H1 (cell line): ENCODE data around the gene VN1R5.

ENCODE experiments used
- CEBPB ChIP-seq: IDR thresholded peaks from 2 replicates; pipeline ENCODE4 v1.6.1; 2012; ENCODE audit warnings: low read depth, low read length
- EGR1 ChIP-seq: IDR thresholded peaks from 2 replicates; pipeline ENCODE4 v1.6.1; 2011; ENCODE audit warnings: low read depth, low read length, borderline replicate concordance
- EZH2 ChIP-seq: fragments of 200-600 bp; sonication (generic); IDR thresholded peaks from 2 replicates; pipeline ENCODE4 v1.7.1; 2012; ENCODE audit warnings: low read depth, mild to moderate bottlenecking, moderate library complexity, low read length, inconsistent platforms; ENCODE audit not compliant: severe bottlenecking
- FOSL1 ChIP-seq: IDR thresholded peaks from 2 replicates; pipeline ENCODE4 v1.6.1; 2011; ENCODE audit warnings: mild to moderate bottlenecking, low read depth, low read length, moderate library complexity; ENCODE audit not compliant: insufficient read depth
- HDAC6 ChIP-seq: IDR thresholded peaks from one replicate; pipeline ENCODE4 v1.7.1; 2012; ENCODE audit warnings: low read depth, mild to moderate bottlenecking, inconsistent platforms, low read length, moderate library complexity
- POLR2A ChIP-seq, 2 experiments: IDR thresholded peaks; 1 replicate in 1 of 2; 2 replicates in 1 of 2; pipeline ENCODE4 v1.6.1; 2011; ENCODE audit warnings: low read depth in 2 of 2, low read length in 2 of 2, mild to moderate bottlenecking in 2 of 2; ENCODE audit errors: control extremely low read depth in 1 of 2
- POLR2AphosphoS5 ChIP-seq: IDR thresholded peaks from 2 replicates; pipeline ENCODE4 v1.6.1; 2011; ENCODE audit warnings: low read depth, low read length
- SP1 ChIP-seq: IDR thresholded peaks from 2 replicates; pipeline ENCODE4 v1.6.1; 2011; ENCODE audit warnings: low read depth, low read length
- TCF12 ChIP-seq: IDR thresholded peaks from 2 replicates; pipeline ENCODE4 v1.6.1; 2011; ENCODE audit warnings: low read depth, mild to moderate bottlenecking, low read length
- ZNF274 ChIP-seq: IDR thresholded peaks from 2 replicates; pipeline ENCODE4 v1.7.0; 2012; ENCODE audit warnings: low read length, borderline replicate concordance; ENCODE audit errors: extremely low read depth
- TF ChIP-seq, protein P1 (sequence below), 3 experiments: IDR thresholded peaks; 1 replicate in 2 of 3; 2 replicates in 1 of 3; pipeline versions ENCODE4 v1.5.1 to v1.6.1; 2011; ENCODE audit warnings: low read length in 3 of 3, mild to moderate bottlenecking in 3 of 3, inconsistent platforms in 2 of 3, low read depth in 1 of 3, moderate library complexity in 1 of 3; ENCODE audit not compliant: insufficient read depth in 1 of 3; ENCODE audit errors: control extremely low read depth in 1 of 3
- TF ChIP-seq, protein P2 (sequence below): IDR thresholded peaks from 2 replicates; pipeline ENCODE4 v1.6.1; 2012; ENCODE audit warnings: inconsistent platforms

DNA sequence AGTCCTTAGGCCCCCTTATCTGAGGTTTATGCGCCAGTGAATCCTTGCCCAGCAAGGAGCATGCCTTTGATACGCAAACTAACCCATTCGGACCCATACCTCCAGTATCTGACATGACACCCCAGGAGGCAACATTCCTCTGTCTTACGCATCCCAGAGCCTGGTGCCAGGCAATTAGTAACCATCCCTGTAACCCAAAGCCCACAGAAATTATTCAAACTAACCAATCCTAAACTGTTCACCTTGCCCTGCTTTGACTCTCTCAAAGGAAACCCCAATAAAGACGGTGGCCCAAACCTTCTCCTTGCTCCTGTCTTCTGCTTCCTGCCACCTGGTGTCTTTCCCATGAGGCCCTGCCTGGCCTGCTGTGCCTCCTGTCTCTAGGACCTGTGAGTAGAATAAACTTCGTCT, 39.4 kb downstream of the VN1R5 start:
- no peak for TF ChIP-seq ZNF274
- TF ChIP-seq, protein P1, sequence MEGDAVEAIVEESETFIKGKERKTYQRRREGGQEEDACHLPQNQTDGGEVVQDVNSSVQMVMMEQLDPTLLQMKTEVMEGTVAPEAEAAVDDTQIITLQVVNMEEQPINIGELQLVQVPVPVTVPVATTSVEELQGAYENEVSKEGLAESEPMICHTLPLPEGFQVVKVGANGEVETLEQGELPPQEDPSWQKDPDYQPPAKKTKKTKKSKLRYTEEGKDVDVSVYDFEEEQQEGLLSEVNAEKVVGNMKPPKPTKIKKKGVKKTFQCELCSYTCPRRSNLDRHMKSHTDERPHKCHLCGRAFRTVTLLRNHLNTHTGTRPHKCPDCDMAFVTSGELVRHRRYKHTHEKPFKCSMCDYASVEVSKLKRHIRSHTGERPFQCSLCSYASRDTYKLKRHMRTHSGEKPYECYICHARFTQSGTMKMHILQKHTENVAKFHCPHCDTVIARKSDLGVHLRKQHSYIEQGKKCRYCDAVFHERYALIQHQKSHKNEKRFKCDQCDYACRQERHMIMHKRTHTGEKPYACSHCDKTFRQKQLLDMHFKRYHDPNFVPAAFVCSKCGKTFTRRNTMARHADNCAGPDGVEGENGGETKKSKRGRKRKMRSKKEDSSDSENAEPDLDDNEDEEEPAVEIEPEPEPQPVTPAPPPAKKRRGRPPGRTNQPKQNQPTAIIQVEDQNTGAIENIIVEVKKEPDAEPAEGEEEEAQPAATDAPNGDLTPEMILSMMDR (IDR thresholded peaks at IDR 0.05; ENCODE audit: control extremely low read depth in 1 of 3, insufficient read depth in 1 of 3, low read depth in 1 of 3, low read length in 3 of 3), result no peak
- no peak for TF ChIP-seq CEBPB
- peak; percentile 64; the same call in 1 of the 2 replicates for TF ChIP-seq POLR2AphosphoS5
- peak; percentile 54; the same call in 1 of the 2 replicates for TF ChIP-seq SP1
- TF ChIP-seq EGR1, result no peak
- TF ChIP-seq, protein P2, sequence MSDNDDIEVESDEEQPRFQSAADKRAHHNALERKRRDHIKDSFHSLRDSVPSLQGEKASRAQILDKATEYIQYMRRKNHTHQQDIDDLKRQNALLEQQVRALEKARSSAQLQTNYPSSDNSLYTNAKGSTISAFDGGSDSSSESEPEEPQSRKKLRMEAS, result peak; percentile 79
- no peak for TF ChIP-seq TCF12
- TF ChIP-seq HDAC6, result no peak
- no peak for TF ChIP-seq EZH2
- peak in 1 of 2 experiments; percentile 40; a peak in 2 of 3 replicates for TF ChIP-seq POLR2A (IDR thresholded peaks at IDR 0.05; ENCODE audit: control extremely low read depth in 1 of 2, low read depth in 2 of 2, low read length in 2 of 2)
- TF ChIP-seq FOSL1, result no peak
